DND-41 (cell line): Measurements from ENCODE around the gene POR.
"Not testable (repeated sequence)": the region's sequence is repeated elsewhere in the genome, so short reads cannot be mapped to it uniquely, and the experiment has no call there.

Experiments used
- ATAC-seq: fragments of 200-7000 bp; cut with Tn5 transposase; 3 replicates; pipeline ENCODE4 v1.9.1; 2021; ENCODE audit warnings: low read depth; ENCODE audit not compliant: insufficient read depth
- DNase-seq: peaks from one replicate; pipeline ENCODE4 v3.0.0-alpha.2; 2020
- H2AFZ ChIP-seq: 2 replicates; pipeline ENCODE4 v1.6.0; 2012; ENCODE audit warnings: low read depth, low read length
- H3K27ac ChIP-seq: 2 replicates; pipeline ENCODE4 v1.5.1; 2012; ENCODE audit warnings: low read length, inconsistent platforms
- H3K27me3 ChIP-seq: fragments of 200-600 bp; sonication (generic); 2 replicates; pipeline ENCODE4 v1.6.0; 2012; ENCODE audit warnings: low read length, mild to moderate bottlenecking, inconsistent platforms; ENCODE audit not compliant: insufficient read depth, poor library complexity
- H3K36me3 ChIP-seq: 2 replicates; pipeline ENCODE4 v1.5.1; 2012; ENCODE audit warnings: low read length, inconsistent platforms; ENCODE audit not compliant: insufficient read depth
- H3K4me1 ChIP-seq: 2 replicates; pipeline ENCODE4 v1.5.1; 2012; ENCODE audit warnings: mild to moderate bottlenecking, low read length; ENCODE audit not compliant: insufficient read depth
- H3K4me2 ChIP-seq: 2 replicates; pipeline ENCODE4 v1.6.0; 2012; ENCODE audit warnings: mild to moderate bottlenecking, moderate library complexity, low read length, inconsistent platforms; ENCODE audit not compliant: insufficient read depth
- H3K4me3 ChIP-seq, 2 experiments: fragments of 200-600 bp in 1 of 2; shearing (Covaris generic) in 1 of 2; 2 replicates each; pipeline ENCODE4 v1.5.1; 2012 to 2016; ENCODE audit warnings: inconsistent platforms in 2 of 2, low read length in 2 of 2, mild to moderate bottlenecking in 2 of 2, low read depth in 1 of 2, moderate library complexity in 1 of 2
- H3K79me2 ChIP-seq: 2 replicates; pipeline ENCODE4 v1.6.0; 2012; ENCODE audit warnings: low read length, inconsistent platforms; ENCODE audit not compliant: insufficient read depth
- H3K9ac ChIP-seq: 2 replicates; pipeline ENCODE4 v1.6.0; 2012; ENCODE audit warnings: low read depth, mild to moderate bottlenecking, inconsistent platforms, low read length, moderate library complexity
- H3K9me3 ChIP-seq: 2 replicates; pipeline ENCODE4 v1.5.1; 2012; ENCODE audit warnings: low read length, moderate library complexity, mild to moderate bottlenecking, inconsistent platforms; ENCODE audit not compliant: insufficient read depth, severe bottlenecking
- H4K20me1 ChIP-seq: 2 replicates; pipeline ENCODE4 v1.6.0; 2012; ENCODE audit warnings: low read length; ENCODE audit not compliant: insufficient read depth
- EZH2 ChIP-seq: IDR thresholded peaks from 3 replicates; pipeline ENCODE4 v1.6.1; 2012; ENCODE audit warnings: borderline replicate concordance, low read depth, mild to moderate bottlenecking, moderate library complexity, low read length, inconsistent platforms; ENCODE audit not compliant: severe bottlenecking
- TF ChIP-seq, protein P1 (sequence below): IDR thresholded peaks from 2 replicates; pipeline ENCODE4 v1.5.1; 2012; ENCODE audit warnings: borderline replicate concordance, low read length, moderate library complexity, mild to moderate bottlenecking; ENCODE audit not compliant: poor library complexity, severe bottlenecking; ENCODE audit errors: extremely low read depth

POR gene

DNA sequence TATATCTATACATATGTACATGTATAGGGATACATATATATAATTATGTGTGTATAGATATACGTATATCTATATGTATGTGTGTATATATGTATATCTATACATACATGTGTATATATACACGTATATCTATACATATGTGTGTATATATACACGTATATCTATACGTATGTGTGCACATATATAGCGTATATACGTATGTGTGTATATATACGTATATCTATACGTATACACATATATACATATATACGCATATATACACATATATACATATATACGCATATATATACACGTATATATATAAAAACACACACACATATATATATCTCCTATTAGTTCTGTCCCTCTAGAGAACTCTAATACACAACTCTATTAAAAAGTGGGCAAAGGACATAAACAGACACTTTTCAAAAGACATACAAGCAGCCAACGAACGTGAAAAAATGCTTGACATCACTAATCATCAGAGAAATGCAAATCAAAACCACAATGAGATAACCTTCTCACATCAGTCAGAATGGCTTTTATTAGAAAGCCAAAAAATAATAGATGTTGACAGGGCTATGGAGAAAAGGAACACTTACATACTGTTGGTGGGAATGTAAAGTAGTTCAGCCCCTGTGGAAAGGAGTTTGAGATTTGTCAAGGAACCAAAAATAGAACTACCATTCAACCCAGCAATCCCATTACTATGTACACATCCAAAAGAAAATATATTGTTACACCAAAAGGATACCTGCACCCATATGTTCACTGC, 101.4 kb downstream of the POR start:
- TF ChIP-seq, protein P1, sequence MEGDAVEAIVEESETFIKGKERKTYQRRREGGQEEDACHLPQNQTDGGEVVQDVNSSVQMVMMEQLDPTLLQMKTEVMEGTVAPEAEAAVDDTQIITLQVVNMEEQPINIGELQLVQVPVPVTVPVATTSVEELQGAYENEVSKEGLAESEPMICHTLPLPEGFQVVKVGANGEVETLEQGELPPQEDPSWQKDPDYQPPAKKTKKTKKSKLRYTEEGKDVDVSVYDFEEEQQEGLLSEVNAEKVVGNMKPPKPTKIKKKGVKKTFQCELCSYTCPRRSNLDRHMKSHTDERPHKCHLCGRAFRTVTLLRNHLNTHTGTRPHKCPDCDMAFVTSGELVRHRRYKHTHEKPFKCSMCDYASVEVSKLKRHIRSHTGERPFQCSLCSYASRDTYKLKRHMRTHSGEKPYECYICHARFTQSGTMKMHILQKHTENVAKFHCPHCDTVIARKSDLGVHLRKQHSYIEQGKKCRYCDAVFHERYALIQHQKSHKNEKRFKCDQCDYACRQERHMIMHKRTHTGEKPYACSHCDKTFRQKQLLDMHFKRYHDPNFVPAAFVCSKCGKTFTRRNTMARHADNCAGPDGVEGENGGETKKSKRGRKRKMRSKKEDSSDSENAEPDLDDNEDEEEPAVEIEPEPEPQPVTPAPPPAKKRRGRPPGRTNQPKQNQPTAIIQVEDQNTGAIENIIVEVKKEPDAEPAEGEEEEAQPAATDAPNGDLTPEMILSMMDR: no peak
- no peak for TF ChIP-seq EZH2
- Histone ChIP-seq H3K9ac (no peak overlapping the region), H3K9me3 (no peaks in the 10 kb centered on the region), H3K27ac (no peak overlapping the region), H3K36me3 (peaks cover 27% of the 10 kb centered on the region), H4K20me1 (peaks cover 14% of the 10 kb centered on the region; the same call in 1 of the 2 replicates), H3K27me3 (no peaks in the 10 kb centered on the region), H3K4me3 (no peak overlapping the region), H2AFZ (no peak overlapping the region), H3K4me1 (0 out of 2 replicates have a peak, but pooled peaks cover 3% of the 10 kb centered on the region), H3K4me2 (no peak overlapping the region), H3K79me2 (no peaks in the 10 kb centered on the region)
- ATAC-seq (no peak), DNase-seq (no peak)

DNA sequence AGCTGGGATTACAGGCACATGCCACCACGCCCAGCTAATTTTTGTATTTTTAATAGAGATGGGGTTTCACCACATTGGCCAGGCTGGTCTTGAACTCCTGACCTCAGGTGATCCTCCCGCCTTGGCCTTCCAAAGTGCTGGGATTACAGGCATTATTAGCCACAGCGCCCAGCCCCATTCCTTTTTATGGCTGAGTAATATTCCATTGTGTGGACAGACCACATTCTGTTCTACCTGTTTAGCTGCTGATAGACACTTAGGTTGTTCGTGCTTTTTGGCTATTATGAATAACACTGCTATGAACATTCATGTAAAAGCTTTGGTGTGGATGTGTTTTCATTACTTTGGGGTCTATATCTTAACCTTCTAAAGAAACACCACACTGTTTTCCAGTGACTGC, 103.6 kb downstream of the POR start:
- H3K4me1 ChIP-seq, H3K79me2 ChIP-seq, ATAC-seq, H4K20me1 ChIP-seq, H3K4me2 ChIP-seq, H3K9ac ChIP-seq, H3K4me3 ChIP-seq, H2AFZ ChIP-seq, H3K27me3 ChIP-seq, H3K27ac ChIP-seq, DNase-seq, H3K9me3 ChIP-seq: not testable (repeated sequence)
- peaks cover 39% of the 10 kb centered on the region for H3K36me3 ChIP-seq

DNA sequence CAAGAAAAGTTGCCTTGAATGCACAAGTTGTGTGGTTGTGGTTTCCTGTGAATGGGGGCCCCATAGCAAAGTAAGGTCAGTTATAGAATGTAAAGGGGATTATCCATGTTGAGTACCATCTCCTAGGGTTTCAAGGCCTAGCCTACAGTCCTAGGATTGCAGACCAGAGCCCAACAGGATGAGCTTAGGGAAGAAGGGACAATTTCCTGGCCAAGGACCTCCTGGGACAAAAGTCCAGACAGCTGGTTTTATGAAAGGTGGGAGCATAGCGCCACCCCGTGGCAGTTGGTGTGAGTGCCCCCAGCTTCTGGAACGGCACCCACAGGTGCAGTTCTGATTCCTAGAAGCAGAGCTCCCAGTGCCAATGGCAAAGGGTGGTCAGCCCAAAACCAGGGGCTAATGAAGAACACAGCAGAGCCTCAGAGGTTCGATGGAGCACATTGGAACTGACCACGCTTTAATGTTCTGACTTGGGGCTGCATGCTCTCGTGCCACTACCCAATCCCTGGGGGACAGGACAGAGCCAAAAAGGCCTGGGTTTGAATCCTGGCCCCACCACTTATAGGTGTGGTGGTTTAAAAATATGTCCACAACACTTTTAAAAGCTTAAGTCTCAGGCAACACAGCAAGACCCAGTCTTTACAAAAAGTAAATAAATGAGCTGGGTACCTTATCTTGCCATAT, 105.2 kb downstream of the POR start:
- H3K9me3 ChIP-seq: no peaks in the 10 kb centered on the region
- ATAC-seq (peak; percentile 45; the same call in 1 of the 3 replicates), DNase-seq (peak; percentile 46)
- H3K27me3 ChIP-seq: no peaks in the 10 kb centered on the region
- peaks cover 4% of the 10 kb centered on the region; the same call in 1 of the 2 replicates for H4K20me1 ChIP-seq
- H3K4me2 ChIP-seq: no peak overlapping the region
- H2AFZ ChIP-seq: no peak overlapping the region
- H3K36me3 ChIP-seq: peaks cover 36% of the 10 kb centered on the region
- no peak overlapping the region for H3K27ac ChIP-seq
- no peaks in the 10 kb centered on the region for H3K79me2 ChIP-seq
- H3K9ac ChIP-seq: no peak overlapping the region
- H3K4me1 ChIP-seq: 0 out of 2 replicates have a peak, but pooled peaks cover 3% of the 10 kb centered on the region
- H3K4me3 ChIP-seq: no peak overlapping the region
- no peak for TF ChIP-seq EZH2
- TF ChIP-seq, protein P1: peak; percentile 65

DNA sequence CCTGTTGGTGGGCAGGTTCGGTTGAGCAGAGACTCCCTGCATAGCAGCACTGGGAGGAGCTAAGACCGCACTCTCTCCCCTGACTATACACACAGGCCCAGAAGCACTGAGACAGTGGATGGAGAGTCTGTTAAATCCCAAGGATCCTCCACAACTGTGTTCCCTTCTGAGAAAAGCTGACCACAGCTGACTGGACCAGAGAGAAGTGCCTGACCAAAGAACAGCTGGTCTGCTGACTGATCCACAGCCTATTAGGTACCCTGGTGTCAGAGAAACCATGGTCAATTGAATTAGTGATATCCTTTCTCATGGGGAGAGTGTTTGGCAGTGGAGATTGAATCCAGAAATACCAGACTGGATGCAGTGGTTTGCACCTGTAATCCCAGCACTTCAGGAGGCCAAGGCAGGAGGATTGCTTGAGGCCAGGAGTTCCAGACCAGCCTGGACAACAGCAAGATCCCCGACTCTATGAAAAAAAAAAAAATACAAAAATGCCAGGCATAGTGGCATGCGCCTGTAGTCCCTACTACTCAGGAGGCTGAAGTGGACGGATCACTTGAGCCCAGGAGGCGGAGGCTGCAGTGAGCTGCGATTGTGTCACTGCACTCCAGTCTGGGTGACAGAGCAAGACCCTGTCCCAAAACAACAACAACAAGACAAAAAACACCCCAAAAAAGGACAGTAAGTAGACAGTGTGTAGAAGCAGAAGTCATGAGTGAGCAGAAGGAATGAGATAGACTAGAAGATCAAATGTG, 107.2 kb downstream of the POR start:
- H3K4me1 ChIP-seq: 0 out of 2 replicates have a peak, but pooled peaks cover 3% of the 10 kb centered on the region
- no peak overlapping the region for H3K4me3 ChIP-seq
- no peaks in the 10 kb centered on the region for H3K27me3 ChIP-seq
- no peak for ATAC-seq
- H3K36me3 ChIP-seq: peaks cover 37% of the 10 kb centered on the region
- TF ChIP-seq, protein P1: no peak
- TF ChIP-seq EZH2: no peak
- H4K20me1 ChIP-seq: no peaks in the 10 kb centered on the region
- no peak overlapping the region for H3K9ac ChIP-seq
- no peak overlapping the region for H3K27ac ChIP-seq
- H3K9me3 ChIP-seq: no peaks in the 10 kb centered on the region
- DNase-seq: no peak
- H3K79me2 ChIP-seq: no peaks in the 10 kb centered on the region
- no peak overlapping the region for H3K4me2 ChIP-seq
- no peak overlapping the region for H2AFZ ChIP-seq
